Panc1 (cell line): ENCODE measurements around the gene GLT1D1. TPM values are rescaled to one million over a fixed set of nuclear protein-coding genes. Genes with fewer than 3 reads are reported as not detected.

Source experiments
- ATAC-seq: fragments of 200-7000 bp; cut with Tn5 transposase; 2 replicates; pipeline ENCODE4 v1.9.1; 2020; ENCODE audit warnings: mild to moderate bottlenecking, moderate library complexity
- Bru-seq: library from RNA; stranded (reverse); fragments of 400-500 nt; gene quantifications from one replicate; lab custom pipeline; 2021; lab: Mats Ljungman, UMichigan
- BruChase-seq, 2 experiments: library from RNA; stranded (reverse); fragments of 400-500 nt; gene quantifications; one replicate each; lab custom pipeline; 2021; lab: Mats Ljungman, UMichigan
- BruUV-seq: library from RNA; stranded (reverse); fragments of 400-500 nt; replicated peaks from 2 replicates; lab custom pipeline; 2021; lab: Mats Ljungman, UMichigan
- CTCF ChIA-PET: fragments of 300-600 bp; sonication (Branson Sonifier 250); formaldehyde crosslinking; loops from one replicate; lab custom pipeline; 2022; ENCODE audit warnings: antibody characterized with exemption; lab: Charles Lee
- POLR2A ChIA-PET: fragments of 300-600 bp; sonication (Branson Sonifier 250); formaldehyde crosslinking; loops from one replicate; lab custom pipeline; 2022; ENCODE audit warnings: antibody characterized with exemption; lab: Charles Lee
- DNase-seq: peaks from one replicate; pipeline ENCODE4 v3.0.0-alpha.2; 2010; ENCODE audit warnings: low read depth, low spot score
- H3K27ac ChIP-seq: 2 replicates; pipeline ENCODE4 v1.5.1; 2011; ENCODE audit warnings: mild to moderate bottlenecking, low read length, inconsistent platforms
- H3K27me3 ChIP-seq: fragments of 200-500 bp; sonication (Bioruptor generic); 2 replicates; pipeline ENCODE4 v1.6.0; 2014; ENCODE audit warnings: low read length, inconsistent platforms; ENCODE audit not compliant: control insufficient read depth, insufficient read depth
- H3K36me3 ChIP-seq: fragments of 200-500 bp; sonication (Bioruptor generic); 2 replicates; pipeline ENCODE4 v1.5.1; 2014; ENCODE audit warnings: inconsistent platforms, mild to moderate bottlenecking, low read length, moderate library complexity; ENCODE audit not compliant: control insufficient read depth, insufficient read depth
- H3K4me1 ChIP-seq: 2 replicates; pipeline ENCODE4 v1.5.1; 2011; ENCODE audit warnings: inconsistent platforms, mild to moderate bottlenecking, low read length, moderate library complexity; ENCODE audit not compliant: control insufficient read depth, insufficient read depth
- H3K4me3 ChIP-seq, 2 experiments: 2 replicates each; pipeline ENCODE4 v1.5.1; 2011 to 2012; ENCODE audit warnings: low read depth in 2 of 2, low read length in 2 of 2, mild to moderate bottlenecking in 2 of 2, inconsistent platforms in 1 of 2, moderate library complexity in 1 of 2
- H3K9me3 ChIP-seq: fragments of 200-500 bp; sonication (Bioruptor generic); 2 replicates; pipeline ENCODE4 v1.5.1; 2014; ENCODE audit warnings: low read depth, mild to moderate bottlenecking, inconsistent platforms, low read length, moderate library complexity; ENCODE audit not compliant: control insufficient read depth, insufficient read depth
- POLR2AphosphoS5 ChIP-seq: IDR thresholded peaks from 2 replicates; pipeline ENCODE4 v1.6.1; 2012; ENCODE audit warnings: mild to moderate bottlenecking, low read depth, low read length, moderate library complexity
- SIN3A ChIP-seq: IDR thresholded peaks from 2 replicates; pipeline ENCODE4 v1.6.1; 2012; ENCODE audit warnings: low read depth, mild to moderate bottlenecking, low read length, moderate library complexity, borderline replicate concordance; ENCODE audit not compliant: insufficient read depth
- TCF7L2 ChIP-seq: IDR thresholded peaks from 2 replicates; pipeline ENCODE4 v1.6.1; 2011; ENCODE audit warnings: mild to moderate bottlenecking, low read depth, low read length, inconsistent platforms
- in situ Hi-C: cut with HindIII; loops from 2 replicates; pipeline ENCODE4 v1.10.0; 2016; ENCODE audit warnings: low sequenced_read_pairs, low pct_unique_long_range_greater_than_20kb
- intact Hi-C: fragments of 100-400 bp; cut with micrococcal nuclease; formaldehyde crosslinking; loops from one replicate; pipeline ENCODE4 v1.10.0; 2022; ENCODE audit not compliant: unreplicated experiment
- long read RNA-seq: library from polyadenylated mRNA; unstranded; transcript quantifications from one replicate; pipeline ENCODE4 v2.0.0, GENCODE V29; 2021; ENCODE audit not compliant: unreplicated experiment
- polyA plus RNA-seq: library from polyadenylated mRNA; unstranded; fragments of >200 nt; gene quantifications from one replicate; pipeline ENCODE4 v1.2.1, GENCODE V29; 2012; ENCODE audit warnings: missing spikeins; ENCODE audit not compliant: insufficient read length
- total RNA-seq: library from RNA; stranded (reverse); gene quantifications from one replicate; pipeline ENCODE4 v1.2.1, GENCODE V29; 2021; ENCODE audit not compliant: unreplicated experiment
- TF ChIP-seq, protein P1 (sequence below), 2 experiments: IDR thresholded peaks; 2 replicates each; pipeline ENCODE4 v1.6.1; 2011 to 2012; ENCODE audit warnings: low read depth in 2 of 2, control low read depth in 1 of 2, low read length in 1 of 2, mild to moderate bottlenecking in 1 of 2, moderate library complexity in 1 of 2; ENCODE audit not compliant: insufficient read depth in 1 of 2
- TF ChIP-seq, protein P2 (sequence below): fragments of 450-650 bp; IDR thresholded peaks from 2 replicates; pipeline ENCODE4 v1.5.1; 2017; ENCODE audit warnings: mild to moderate bottlenecking

Gene GLT1D1
- not detected for total RNA-seq
- not detected for polyA plus RNA-seq
- percentile 6 among the genes with signal in this experiment for Bru-seq, nascent RNA
- percentile 9 among the genes with signal in this experiment for BruChase-seq, experiment 1, labeled RNA remaining after a 2-hour chase
- BruChase-seq, experiment 2, labeled RNA remaining after a 6-hour chase = percentile 12 among the genes with signal in this experiment
- long read RNA-seq = 0 reads

DNA sequence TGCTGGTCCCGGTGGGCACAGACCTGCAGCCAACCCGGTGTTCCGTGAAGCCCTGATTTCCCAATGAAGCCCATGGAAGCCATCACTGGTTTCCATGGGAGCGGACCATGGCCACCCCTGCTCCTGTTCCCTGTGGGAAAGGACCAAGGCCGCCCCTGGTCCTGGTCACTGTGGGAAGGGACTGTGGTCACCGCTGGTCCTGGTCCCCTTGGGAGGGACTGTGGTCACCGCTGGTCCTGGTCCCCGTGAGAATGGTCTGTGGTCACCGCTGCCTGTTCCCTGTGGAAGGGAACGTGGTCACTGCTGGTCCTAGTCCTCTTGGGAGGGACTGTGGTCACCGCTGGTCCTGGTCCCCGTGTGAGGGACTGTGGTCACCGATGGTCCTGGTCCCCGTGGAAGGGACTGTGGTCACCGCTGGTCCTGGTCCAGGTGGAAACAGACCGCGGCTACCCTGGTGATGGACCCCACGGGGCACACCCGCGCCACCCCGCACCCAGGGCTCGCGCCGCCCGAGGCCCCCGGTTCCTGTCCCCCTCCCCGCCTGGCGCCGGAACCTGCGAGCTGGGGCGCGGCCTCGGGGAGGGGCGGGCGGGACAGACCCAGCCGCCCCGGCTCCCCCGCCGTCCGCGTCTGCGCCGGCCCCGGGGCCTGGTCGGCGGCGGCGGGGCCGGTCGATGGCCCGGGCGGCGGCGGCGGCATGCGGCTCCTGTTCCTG lies at the start of gene GLT1D1:
TSS of gene GLT1D1 (plus strand) at position 594 of the 715 bp plus-strand sequence. CDS start at position 698, 104 bp downstream.
- Histone ChIP-seq H3K4me1 (no peaks in the 10 kb centered on the region), H3K27me3 (no peaks in the 10 kb centered on the region; the same call in 1 of the 2 replicates), H3K4me3 (no peak within 1 kb of the TSS), H3K36me3 (no peaks in the 10 kb centered on the region), H3K9me3 (no peaks in the 10 kb centered on the region), H3K27ac (no peak within 1 kb of the TSS)
- no peak for DNase-seq
- intact Hi-C loops (no loop called here), in situ Hi-C loops (no loop called here)
- ChIA-PET POLR2A (no interaction called here), CTCF (no interaction called here)
- TF ChIP-seq SIN3A (no peak), POLR2AphosphoS5 (no peak), TCF7L2 (no peak)
- TF ChIP-seq, protein P1, sequence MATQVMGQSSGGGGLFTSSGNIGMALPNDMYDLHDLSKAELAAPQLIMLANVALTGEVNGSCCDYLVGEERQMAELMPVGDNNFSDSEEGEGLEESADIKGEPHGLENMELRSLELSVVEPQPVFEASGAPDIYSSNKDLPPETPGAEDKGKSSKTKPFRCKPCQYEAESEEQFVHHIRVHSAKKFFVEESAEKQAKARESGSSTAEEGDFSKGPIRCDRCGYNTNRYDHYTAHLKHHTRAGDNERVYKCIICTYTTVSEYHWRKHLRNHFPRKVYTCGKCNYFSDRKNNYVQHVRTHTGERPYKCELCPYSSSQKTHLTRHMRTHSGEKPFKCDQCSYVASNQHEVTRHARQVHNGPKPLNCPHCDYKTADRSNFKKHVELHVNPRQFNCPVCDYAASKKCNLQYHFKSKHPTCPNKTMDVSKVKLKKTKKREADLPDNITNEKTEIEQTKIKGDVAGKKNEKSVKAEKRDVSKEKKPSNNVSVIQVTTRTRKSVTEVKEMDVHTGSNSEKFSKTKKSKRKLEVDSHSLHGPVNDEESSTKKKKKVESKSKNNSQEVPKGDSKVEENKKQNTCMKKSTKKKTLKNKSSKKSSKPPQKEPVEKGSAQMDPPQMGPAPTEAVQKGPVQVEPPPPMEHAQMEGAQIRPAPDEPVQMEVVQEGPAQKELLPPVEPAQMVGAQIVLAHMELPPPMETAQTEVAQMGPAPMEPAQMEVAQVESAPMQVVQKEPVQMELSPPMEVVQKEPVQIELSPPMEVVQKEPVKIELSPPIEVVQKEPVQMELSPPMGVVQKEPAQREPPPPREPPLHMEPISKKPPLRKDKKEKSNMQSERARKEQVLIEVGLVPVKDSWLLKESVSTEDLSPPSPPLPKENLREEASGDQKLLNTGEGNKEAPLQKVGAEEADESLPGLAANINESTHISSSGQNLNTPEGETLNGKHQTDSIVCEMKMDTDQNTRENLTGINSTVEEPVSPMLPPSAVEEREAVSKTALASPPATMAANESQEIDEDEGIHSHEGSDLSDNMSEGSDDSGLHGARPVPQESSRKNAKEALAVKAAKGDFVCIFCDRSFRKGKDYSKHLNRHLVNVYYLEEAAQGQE (IDR thresholded peaks at IDR 0.05; ENCODE audit: insufficient read depth in 1 of 2, low read depth in 2 of 2, low read length in 1 of 2) = no peak
- TF ChIP-seq, protein P2, sequence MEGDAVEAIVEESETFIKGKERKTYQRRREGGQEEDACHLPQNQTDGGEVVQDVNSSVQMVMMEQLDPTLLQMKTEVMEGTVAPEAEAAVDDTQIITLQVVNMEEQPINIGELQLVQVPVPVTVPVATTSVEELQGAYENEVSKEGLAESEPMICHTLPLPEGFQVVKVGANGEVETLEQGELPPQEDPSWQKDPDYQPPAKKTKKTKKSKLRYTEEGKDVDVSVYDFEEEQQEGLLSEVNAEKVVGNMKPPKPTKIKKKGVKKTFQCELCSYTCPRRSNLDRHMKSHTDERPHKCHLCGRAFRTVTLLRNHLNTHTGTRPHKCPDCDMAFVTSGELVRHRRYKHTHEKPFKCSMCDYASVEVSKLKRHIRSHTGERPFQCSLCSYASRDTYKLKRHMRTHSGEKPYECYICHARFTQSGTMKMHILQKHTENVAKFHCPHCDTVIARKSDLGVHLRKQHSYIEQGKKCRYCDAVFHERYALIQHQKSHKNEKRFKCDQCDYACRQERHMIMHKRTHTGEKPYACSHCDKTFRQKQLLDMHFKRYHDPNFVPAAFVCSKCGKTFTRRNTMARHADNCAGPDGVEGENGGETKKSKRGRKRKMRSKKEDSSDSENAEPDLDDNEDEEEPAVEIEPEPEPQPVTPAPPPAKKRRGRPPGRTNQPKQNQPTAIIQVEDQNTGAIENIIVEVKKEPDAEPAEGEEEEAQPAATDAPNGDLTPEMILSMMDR = no peak
- ATAC-seq = no peak
- no TSS peak for BruUV-seq

DNA sequence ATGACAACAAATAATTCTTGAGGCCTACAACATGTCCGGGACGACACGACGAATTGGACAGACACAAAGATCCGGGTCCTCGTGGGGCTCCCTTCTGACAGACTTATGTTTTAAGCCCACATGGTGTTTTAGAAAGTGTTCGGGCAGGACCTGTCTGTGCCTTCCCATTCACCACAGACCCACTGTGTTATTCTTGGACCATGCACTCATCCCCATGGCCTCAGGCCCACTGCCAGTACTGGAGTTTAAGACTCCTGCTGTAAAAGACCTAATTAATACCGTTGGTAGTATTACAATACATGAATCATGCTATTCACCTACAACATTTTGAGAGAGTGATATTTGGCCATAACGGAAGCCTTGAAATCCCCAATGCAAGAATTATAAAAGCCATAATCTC lies 49.5 kb upstream of the GLT1D1 start:
- in situ Hi-C loops = no loop called here
- no peak overlapping the region for H3K4me3 ChIP-seq
- H3K4me1 ChIP-seq = no peaks in the 10 kb centered on the region
- intact Hi-C loops = no loop called here
- peaks cover 13% of the 10 kb centered on the region for H3K36me3 ChIP-seq
- CTCF ChIA-PET = no interaction called here
- no peak for DNase-seq
- TF ChIP-seq, protein P2 = no peak
- TF ChIP-seq POLR2AphosphoS5 (no peak), SIN3A (no peak), TCF7L2 (no peak)
- TF ChIP-seq, protein P1 (IDR thresholded peaks at IDR 0.05; ENCODE audit: insufficient read depth in 1 of 2, low read depth in 2 of 2, low read length in 1 of 2) = no peak
- no TSS peak for BruUV-seq
- POLR2A ChIA-PET = no interaction called here
- H3K27ac ChIP-seq = no peak overlapping the region
- no peak for ATAC-seq
- no peaks in the 10 kb centered on the region for H3K9me3 ChIP-seq
- H3K27me3 ChIP-seq = no peaks in the 10 kb centered on the region
